OCI-LY1 (cell line): Measurements from ENCODE around the gene KIRREL3.

ENCODE experiments used
- EZH2 ChIP-seq: fragments of 200-600 bp; sonication (generic), shearing (Covaris generic); IDR thresholded peaks from 2 replicates; pipeline ENCODE4 v1.8.0; 2017; ENCODE audit warnings: borderline replicate concordance, mixed run types, mild to moderate bottlenecking, antibody characterized with exemption, low read length, moderate library complexity, mixed read lengths
- TF ChIP-seq, protein P1 (sequence below): fragments of 200-600 bp; sonication (generic), shearing (Covaris generic); IDR thresholded peaks from 2 replicates; pipeline ENCODE4 v1.5.1; 2017; ENCODE audit warnings: mild to moderate bottlenecking, antibody characterized with exemption, low read length, moderate library complexity, mixed read lengths

DNA sequence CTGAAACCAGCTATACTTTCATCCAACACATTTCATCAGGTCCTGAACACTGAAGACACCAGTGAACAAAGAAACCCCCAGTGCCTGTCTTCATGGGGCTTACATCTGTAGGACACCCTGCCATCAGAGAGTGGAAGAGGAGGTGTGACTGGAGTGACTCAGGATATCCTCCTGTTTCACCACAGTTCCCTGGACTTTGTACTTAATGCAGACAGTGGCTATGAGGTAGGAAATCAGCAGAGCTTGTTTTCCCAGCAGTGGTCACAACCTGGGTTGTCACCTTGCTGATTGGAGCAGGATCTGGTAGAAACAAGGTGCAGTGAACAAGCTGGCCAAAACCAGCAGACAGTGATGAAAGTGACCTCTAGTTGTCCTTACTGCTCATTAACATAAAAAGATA, 128.8 kb downstream of the KIRREL3 start:
- TF ChIP-seq EZH2 = no peak
- TF ChIP-seq, protein P1, sequence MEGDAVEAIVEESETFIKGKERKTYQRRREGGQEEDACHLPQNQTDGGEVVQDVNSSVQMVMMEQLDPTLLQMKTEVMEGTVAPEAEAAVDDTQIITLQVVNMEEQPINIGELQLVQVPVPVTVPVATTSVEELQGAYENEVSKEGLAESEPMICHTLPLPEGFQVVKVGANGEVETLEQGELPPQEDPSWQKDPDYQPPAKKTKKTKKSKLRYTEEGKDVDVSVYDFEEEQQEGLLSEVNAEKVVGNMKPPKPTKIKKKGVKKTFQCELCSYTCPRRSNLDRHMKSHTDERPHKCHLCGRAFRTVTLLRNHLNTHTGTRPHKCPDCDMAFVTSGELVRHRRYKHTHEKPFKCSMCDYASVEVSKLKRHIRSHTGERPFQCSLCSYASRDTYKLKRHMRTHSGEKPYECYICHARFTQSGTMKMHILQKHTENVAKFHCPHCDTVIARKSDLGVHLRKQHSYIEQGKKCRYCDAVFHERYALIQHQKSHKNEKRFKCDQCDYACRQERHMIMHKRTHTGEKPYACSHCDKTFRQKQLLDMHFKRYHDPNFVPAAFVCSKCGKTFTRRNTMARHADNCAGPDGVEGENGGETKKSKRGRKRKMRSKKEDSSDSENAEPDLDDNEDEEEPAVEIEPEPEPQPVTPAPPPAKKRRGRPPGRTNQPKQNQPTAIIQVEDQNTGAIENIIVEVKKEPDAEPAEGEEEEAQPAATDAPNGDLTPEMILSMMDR = no peak
